ENCODE measurements around the gene HES5. TPM values are rescaled to one million over a fixed set of nuclear protein-coding genes. Genes with fewer than 3 reads are reported as not detected.
A peak's percentile ranks its signal among the peaks of the same experiment; 100 is the strongest.

Gene HES5
- total RNA-seq, 4 donors from 2014 or later = 0.34 to 2.8 (median 1.8) TPM; not detected in 1

GRCh38 chr1:2528016-2528415 is 2.0 kb downstream of the HES5 start:
- TF ChIP-seq POLR2A (IDR thresholded peaks at IDR 0.05) (no peak), CTCF (IDR thresholded peaks at IDR 0.05) (no peak)
- H3K4me1 ChIP-seq = peaks cover 0 to 33% of the 10 kb centered on the region in 2 donors
- peak in 1 of 2 donors; percentile 48 for DNase-seq
- H3K27ac ChIP-seq = peak overlapping the region; percentile 15 to 46
- H3K27me3 ChIP-seq = peaks cover 19 to 25% of the 10 kb centered on the region in 2 donors
- H3K4me3 ChIP-seq = no peak overlapping the region
- no peaks in the 10 kb centered on the region for H3K9me3 ChIP-seq
- intact Hi-C loops (cut with DNase I; ENCODE audit: low total_unique reads) = no loop called here
- H3K36me3 ChIP-seq = no peaks in the 10 kb centered on the region

GRCh38 chr1:2527556-2527860 is 2.6 kb downstream of the HES5 start:
- no peaks in the 10 kb centered on the region for H3K36me3 ChIP-seq
- intact Hi-C loops (cut with DNase I; ENCODE audit: low total_unique reads) = no loop called here
- DNase-seq = no peak
- H3K4me1 ChIP-seq = peaks cover 0 to 33% of the 10 kb centered on the region in 2 donors
- H3K27me3 ChIP-seq = peaks cover 17 to 22% of the 10 kb centered on the region in 2 donors
- no peak overlapping the region for H3K4me3 ChIP-seq
- TF ChIP-seq CTCF (IDR thresholded peaks at IDR 0.05) (no peak), POLR2A (IDR thresholded peaks at IDR 0.05) (no peak)
- peak overlapping the region in 1 of 2 donors; percentile 20 for H3K27ac ChIP-seq
- no peaks in the 10 kb centered on the region for H3K9me3 ChIP-seq

- Histone ChIP-seq H3K27ac (peak overlapping the region; percentile 80 to 92), H3K9me3 (no peaks in the 10 kb centered on the region), H3K36me3 (no peaks in the 10 kb centered on the region), H3K4me3 (peak overlapping the region; percentile 29 to 60), H3K4me1 (peaks cover 0 to 33% of the 10 kb centered on the region in 2 donors), H3K27me3 (peaks cover 14 to 16% of the 10 kb centered on the region in 2 donors)
- TF ChIP-seq POLR2A (IDR thresholded peaks at IDR 0.05) (no peak), CTCF (IDR thresholded peaks at IDR 0.05) (no peak)
- no peak for DNase-seq
- intact Hi-C loops (cut with DNase I; ENCODE audit: low total_unique reads) = no loop called here
Observed at GRCh38 chr1:2526824-2527555, 3.1 kb downstream of the HES5 start.

GRCh38 chr1:2525920-2526823 is 3.9 kb downstream of the HES5 start, which contains the start of gene PANK4:
Gene PANK4, minus strand, starts transcription at chr1:2526596. Its CDS starts 9 bp downstream, at chr1:2526587.
- Histone ChIP-seq H3K27ac (peak within 1 kb of the TSS; percentile 80 to 92), H3K4me3 (peak within 1 kb of the TSS; percentile 60 to 73), H3K9me3 (no peaks in the 10 kb centered on the region), H3K36me3 (no peaks in the 10 kb centered on the region), H3K27me3 (peaks cover 9 to 14% of the 10 kb centered on the region in 2 donors), H3K4me1 (peaks cover 0 to 33% of the 10 kb centered on the region in 2 donors)
- peak; percentile 88 to 93 for DNase-seq
- intact Hi-C loops (cut with DNase I; ENCODE audit: low total_unique reads) = no loop called here
- TF ChIP-seq CTCF (IDR thresholded peaks at IDR 0.05) (peak in 2 of 4 experiments; percentile 29 to 51), POLR2A (IDR thresholded peaks at IDR 0.05) (peak in 1 of 2 donors; percentile 71)

- peaks cover 0 to 27% of the 10 kb centered on the region in 2 donors for H3K4me1 ChIP-seq
- H3K9me3 ChIP-seq = no peaks in the 10 kb centered on the region
- peak overlapping the region; percentile 60 to 73 for H3K4me3 ChIP-seq
- peaks cover 3 to 9% of the 10 kb centered on the region in 2 donors for H3K27me3 ChIP-seq
- intact Hi-C loops (cut with DNase I; ENCODE audit: low total_unique reads) = no loop called here
- no peaks in the 10 kb centered on the region for H3K36me3 ChIP-seq
- peak overlapping the region; percentile 72 to 92 for H3K27ac ChIP-seq
- DNase-seq = no peak
- no peak for TF ChIP-seq POLR2A (IDR thresholded peaks at IDR 0.05)
- no peak for TF ChIP-seq CTCF (IDR thresholded peaks at IDR 0.05)
Observed at GRCh38 chr1:2525572-2525919, 4.5 kb downstream of the HES5 start.

Data from uterus (tissue), 4 donors.